OCI-LY7 (cell line): ENCODE measurements around the gene CST11.

Experiments
- CTCF ChIP-seq: fragments of 200-600 bp; sonication (generic); conservative IDR thresholded peaks from 2 replicates; pipeline ENCODE4 v1.5.1; 2014; ENCODE audit warnings: mild to moderate bottlenecking, antibody characterized with exemption, low read length, moderate library complexity, mixed read lengths
- EZH2phosphoT487 ChIP-seq: fragments of 200-600 bp; sonication (generic); IDR thresholded peaks from 2 replicates; pipeline ENCODE4 v1.6.1; 2018; ENCODE audit warnings: low read depth, borderline replicate concordance, mild to moderate bottlenecking, mixed run types, antibody characterized with exemption, low read length, moderate library complexity, mixed read lengths

GRCh38 chr20:23475395-23475794, 22.7 kb upstream of the CST11 start:
- no peak for TF ChIP-seq CTCF
- no peak for TF ChIP-seq EZH2phosphoT487
